DMS53 treated with DMSO at 0.1 percent for 48 hours (cell line): ENCODE data around the gene SIRT3.

Experiments used
- DNase-seq: peaks from one replicate; lab custom pipeline; 2025; ENCODE audit not compliant: unreplicated experiment; lab: John Stamatoyannopoulos, UW

Gene SIRT3

GRCh38 chr11:235997-236773 lies at the start of gene SIRT3:
Gene SIRT3 (minus strand): TSS chr11:236342. CDS start chr11:236328, 14 bp downstream.
- peak; percentile 75 for DNase-seq

- no peak for DNase-seq
Measured at GRCh38 chr11:285894-286220, 49.7 kb upstream of the SIRT3 start.

- DNase-seq, result no peak
Measured at GRCh38 chr11:285021-285893, 49.1 kb upstream of the SIRT3 start.

- no peak for DNase-seq
Measured at GRCh38 chr11:284105-285020, 48.2 kb upstream of the SIRT3 start.

GRCh38 chr11:283405-284104 lies 47.4 kb upstream of the SIRT3 start:
- DNase-seq, result no peak

DNA sequence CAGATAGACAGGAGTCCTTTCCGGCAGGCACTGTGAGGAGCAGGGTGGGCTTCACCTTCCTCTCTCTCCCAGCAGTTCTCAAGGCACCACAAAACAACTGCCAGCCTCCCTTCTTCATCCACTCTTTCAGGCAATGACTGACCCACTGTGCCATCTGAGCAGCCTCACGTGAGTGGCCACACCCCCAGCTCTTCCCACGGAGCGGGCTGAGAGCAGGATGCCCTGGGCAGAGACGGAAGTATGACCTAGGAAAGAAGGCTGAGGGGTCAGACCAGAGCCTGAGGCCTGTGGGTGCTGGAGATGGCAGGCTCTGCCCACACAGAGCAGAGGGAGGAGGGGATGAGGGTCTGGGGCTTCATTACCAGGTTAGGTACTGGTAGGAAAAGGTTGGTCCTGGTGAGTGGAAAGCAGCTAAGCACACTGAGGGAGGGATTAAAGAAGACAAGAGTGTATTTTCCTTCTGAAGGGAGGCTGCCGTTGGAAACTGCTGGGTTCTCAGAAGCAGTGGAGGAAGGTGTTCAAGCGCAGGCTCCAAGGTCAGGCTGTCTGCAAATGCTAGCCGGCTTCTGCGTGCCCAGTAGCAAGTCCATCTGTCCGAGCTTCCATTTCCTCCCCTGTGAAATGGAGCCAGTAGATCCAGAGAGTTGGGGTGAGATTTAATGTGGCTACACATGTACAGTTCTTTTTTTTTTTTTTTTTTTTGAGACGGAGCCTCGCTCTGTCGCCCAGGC lies 46.7 kb upstream of the SIRT3 start:
- DNase-seq, result no peak

- DNase-seq, result no peak
Measured at GRCh38 chr11:282171-282570, 46.0 kb upstream of the SIRT3 start.

DNA sequence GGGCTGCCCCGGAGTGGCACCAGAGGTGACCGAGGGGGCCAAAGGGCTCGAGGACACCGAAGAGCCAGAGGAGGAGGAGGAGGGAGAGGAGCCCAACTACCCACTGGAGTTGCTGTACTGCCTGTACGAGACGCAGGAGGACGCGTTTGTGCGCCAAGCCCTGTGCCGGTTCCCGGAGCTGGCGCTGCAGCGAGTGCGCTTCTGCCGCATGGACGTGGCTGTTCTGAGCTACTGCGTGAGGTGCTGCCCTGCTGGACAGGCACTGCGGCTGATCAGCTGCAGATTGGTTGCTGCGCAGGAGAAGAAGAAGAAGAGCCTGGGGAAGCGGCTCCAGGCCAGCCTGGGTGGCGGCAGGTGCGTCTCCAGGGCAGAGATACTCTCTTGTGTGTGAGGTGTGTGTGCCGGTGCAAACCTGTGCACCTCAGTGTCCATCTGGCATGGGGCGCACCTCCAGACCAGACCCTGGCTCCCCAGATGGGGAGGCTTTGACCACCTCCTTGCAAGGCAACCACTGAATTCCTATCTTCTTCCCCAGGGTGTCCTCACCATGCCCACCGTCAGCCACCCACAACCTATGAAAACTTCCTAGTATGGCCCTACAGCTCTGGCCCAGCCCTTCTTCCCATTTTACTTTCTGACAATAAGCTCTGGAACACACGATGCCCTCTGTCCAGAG lies 45.5 kb upstream of the SIRT3 start:
- no peak for DNase-seq

DNA sequence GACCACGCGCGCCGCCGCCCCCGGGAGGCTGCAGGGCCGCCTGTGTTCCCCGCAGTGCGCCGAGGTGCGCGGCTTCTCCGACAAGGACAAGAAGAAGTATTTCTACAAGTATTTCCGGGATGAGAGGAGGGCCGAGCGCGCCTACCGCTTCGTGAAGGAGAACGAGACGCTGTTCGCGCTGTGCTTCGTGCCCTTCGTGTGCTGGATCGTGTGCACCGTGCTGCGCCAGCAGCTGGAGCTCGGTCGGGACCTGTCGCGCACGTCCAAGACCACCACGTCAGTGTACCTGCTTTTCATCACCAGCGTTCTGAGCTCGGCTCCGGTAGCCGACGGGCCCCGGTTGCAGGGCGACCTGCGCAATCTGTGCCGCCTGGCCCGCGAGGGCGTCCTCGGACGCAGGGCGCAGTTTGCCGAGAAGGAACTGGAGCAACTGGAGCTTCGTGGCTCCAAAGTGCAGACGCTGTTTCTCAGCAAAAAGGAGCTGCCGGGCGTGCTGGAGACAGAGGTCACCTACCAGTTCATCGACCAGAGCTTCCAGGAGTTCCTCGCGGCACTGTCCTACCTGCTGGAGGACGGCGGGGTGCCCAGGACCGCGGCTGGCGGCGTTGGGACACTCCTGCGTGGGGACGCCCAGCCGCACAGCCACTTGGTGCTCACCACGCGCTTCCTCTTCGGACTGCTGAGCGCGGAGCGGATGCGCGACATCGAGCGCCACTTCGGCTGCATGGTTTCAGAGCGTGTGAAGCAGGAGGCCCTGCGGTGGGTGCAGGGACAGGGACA lies 44.8 kb upstream of the SIRT3 start:
- DNase-seq, result no peak

- DNase-seq, result peak; percentile 55
Measured at GRCh38 chr11:279966-280705, 44.0 kb upstream of the SIRT3 start.

DNA sequence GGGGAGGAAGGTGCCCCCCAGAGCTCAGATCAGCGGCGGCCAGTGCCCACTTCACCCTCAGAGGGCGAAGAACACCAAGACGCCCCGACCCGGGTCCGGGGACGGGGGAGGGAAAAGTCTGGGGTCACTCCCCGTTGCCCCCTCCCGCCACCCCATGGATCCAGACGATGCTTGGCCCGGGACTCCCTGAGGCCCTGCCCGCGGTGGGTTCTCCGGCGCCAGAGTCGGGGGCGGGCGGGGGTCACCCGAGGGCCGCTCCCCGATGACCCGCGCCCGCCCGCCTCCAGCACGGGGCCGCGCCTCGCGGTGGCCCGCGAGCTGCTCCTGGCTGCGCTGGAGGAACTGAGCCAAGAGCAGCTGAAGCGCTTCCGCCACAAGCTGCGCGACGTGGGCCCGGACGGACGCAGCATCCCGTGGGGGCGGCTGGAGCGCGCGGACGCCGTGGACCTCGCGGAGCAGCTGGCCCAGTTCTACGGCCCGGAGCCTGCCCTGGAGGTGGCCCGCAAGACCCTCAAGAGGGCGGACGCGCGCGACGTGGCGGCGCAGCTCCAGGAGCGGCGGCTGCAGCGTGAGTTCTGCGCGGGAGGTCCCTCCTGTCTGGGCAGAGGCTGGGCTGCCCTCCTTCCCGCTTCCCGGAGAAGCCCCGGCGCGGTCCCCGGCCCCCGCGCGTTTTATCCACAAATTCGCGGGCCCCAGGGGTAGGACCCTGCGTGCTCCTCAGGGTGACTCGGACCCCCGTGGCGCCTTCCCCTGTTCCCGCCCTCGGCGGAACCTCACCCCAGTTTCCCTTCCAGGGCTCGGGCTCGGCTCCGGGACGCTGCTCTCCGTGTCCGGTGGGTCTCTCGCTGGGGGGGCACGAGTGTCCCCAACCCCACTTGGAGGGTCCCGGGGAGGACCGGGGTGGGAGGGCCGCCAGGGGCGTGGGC lies 43.2 kb upstream of the SIRT3 start:
- DNase-seq, result no peak

DNA sequence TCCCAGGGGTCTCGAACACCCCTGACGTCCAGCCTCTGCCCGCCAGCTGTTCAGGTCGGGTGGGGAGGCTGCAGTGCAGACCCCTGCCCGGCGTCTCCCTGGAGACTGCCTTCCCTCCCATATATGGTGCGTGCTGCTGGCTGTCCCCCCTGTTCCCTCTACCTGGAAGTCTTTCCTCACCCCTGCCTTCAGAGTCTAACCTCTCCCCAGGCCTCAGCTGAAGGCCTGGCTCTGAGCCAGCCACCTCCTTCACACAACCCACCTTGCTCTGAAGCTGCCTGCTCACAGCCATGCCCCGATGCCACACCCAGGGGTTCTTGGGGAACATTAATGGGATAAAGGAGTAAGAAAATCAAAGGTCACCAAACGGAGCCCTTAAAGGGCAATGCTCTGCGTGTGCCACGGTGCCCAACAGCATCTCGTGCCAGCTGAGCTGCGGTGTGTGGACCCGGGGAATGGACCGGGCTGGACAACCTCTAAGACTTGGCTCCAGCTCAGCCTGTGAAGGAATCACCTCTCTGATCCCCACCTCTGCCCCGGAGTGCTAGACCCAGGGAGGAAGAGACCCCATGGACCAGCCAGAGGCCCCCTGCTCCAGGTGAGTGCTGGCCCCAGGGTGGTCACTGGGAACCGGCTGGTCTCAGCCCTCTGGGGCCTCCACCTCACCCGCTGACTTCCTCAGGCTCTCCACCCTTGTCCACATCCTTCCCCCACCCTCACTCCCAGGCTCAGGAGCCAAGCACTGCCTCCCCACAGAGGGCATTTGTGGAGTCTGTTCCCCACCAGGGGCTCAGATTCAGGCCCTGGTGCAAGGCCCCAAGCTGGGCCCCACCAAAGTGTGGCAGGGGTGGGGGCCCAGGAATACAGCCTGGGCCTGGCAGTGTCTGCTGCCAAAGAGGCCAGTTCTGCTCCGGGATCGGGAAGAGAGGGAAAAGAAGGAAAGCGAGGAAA lies 42.1 kb upstream of the SIRT3 start, which contains the start of gene NLRP6:
Gene NLRP6 (plus strand): TSS at position 407 of the 951 bp plus-strand sequence. CDS start 163 bp downstream, at position 570.
- no peak for DNase-seq

GRCh38 chr11:276219-276618 lies 40.1 kb upstream of the SIRT3 start:
- no peak for DNase-seq

- no peak for DNase-seq
Measured at GRCh38 chr11:272931-273198, 36.7 kb upstream of the SIRT3 start.

DNA sequence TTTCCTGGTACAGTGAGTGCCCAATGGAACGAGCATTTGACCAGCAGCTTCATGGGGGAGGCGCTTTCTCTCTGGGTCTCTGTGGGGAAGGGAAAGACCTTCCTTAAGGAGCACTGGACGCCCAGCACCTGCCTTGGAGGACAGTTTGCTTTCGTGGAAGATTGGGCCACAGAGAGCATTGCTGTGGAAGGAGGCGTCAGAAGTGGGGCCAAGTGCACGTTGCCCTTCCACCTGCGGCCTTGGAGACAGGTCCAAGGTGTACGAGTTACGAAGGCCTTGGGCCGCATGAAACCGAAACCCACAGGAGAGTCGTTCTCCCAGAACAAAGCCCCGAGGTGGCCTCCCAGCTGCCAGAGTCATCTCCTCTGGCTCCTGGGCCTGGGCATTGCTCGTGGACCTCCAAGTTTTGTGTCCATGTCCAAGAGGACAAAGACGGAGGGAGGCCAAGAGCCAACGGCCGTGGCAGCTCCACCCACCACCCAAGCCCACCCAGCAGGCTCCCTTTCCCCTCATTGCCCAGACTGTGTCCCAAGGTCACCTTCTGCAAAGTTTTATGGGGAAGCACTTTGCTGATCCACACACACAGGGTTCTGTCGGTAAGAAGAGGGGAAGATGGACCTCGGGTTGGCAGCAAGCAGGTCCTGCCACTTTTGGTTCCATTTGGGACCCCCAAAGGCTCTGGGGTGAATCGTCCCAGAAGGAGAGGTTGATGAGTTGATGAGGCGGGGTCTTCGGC lies 36.2 kb upstream of the SIRT3 start:
- DNase-seq, result no peak
